HG03064 (cell line): Measurements from ENCODE around the gene TRMT2A.
"Not testable (repeated sequence)": the region's sequence is repeated elsewhere in the genome, so short reads cannot be mapped to it uniquely, and the experiment has no call there.

ENCODE experiments used
- ATAC-seq: cut with Tn5 transposase; IDR thresholded peaks from one replicate; pipeline ENCODE4 v1.9.1; 2021; ENCODE audit warnings: low read depth; ENCODE audit not compliant: unreplicated experiment

The TRMT2A gene

DNA sequence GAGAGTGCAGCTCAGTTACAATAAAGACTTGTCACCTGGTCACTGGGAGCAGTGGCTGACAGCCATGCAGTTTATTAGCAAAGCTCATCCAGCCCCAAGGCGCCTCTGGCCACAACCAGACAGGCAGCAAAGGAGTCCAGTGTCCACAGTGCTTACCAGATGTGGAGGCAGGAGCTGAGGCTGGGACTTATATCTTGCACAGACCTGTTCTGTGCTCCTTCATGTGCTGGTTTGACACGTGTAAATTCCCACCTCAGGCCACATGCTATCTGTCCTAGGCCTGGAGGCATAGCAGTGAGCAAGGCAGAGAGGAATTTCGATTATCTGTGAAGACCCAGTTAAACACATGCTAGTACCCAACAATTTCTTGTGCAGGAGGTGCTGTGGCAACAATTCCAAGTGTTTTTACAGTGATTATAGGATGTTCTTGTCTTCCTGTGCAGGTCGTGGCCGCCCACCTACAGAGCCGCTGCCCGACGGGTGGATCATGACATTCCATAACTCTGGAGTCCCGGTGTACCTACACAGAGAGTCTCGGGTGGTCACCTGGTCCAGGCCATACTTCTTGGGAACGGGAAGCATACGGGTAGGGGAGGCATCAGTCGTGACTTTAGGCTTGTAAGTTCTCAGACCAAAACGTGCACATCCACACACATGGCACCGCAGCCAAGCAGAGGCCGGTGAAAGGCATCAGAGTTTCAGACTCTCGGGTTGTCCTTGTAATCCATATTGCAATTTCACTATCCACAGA, 27.6 kb downstream of the TRMT2A start:
- ATAC-seq = no peak

DNA sequence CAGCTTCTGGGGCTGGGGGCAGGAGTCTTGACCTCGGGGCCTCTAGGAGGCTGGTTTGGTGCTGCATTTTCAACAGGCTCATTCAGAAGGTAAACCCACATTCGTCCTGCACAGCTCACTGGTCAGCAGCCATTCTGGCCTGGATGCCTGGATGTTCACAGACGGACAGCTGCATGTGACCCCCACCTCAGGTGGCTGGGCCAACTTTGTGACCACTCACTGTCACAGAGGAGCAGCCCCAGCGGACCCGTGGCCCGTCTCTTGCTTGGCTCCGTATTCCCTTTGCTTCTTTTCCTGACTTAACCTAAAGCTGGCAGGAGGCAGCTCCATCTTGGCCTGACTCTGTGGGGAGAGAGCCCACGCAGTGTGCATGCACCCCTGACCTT, 28.8 kb downstream of the TRMT2A start:
- ATAC-seq = no peak

DNA sequence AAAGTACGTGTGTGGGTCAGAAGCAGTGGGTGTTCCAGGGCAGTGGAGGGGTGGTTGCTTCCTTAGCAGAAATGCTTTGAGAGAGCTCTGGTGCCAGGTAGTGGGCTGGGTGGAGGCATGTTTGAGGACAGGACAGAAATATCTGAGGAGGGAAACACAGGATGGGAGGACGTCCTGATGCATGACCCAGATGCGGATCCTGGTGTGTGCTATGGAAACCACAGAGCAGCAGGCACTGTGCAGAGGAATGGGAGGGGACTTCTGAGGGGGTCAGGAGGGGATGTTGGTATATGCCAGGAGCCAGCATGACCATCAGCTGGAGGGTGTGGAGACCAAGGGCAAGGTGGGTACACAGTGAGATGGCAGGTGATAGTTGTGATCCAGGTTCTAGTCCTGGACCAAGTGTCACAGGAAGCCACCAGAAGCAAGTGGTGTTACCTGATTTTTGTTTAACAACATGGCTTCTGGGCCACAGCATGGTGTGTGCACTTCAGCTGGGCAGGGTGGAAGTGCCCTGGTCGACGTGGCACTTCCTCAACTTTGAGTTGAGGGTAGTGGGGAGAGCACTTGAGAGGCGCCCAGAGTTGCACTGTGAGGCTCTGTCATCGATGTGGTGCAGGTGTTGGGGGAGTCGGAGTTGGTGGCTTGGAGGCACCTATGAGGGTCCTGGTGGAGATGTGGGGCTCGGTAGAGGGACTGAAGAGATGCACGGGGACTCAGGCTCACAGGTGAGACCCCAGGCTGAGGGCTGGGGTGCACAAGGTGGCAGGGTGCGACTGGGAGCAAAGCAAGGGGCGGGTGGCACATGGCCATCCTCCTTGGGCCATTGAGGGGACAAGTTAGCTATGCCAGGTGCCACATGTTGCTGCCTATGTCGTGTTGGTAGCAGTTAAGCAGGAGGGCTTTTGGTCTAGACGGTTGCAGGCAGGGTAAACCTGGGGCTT, 29.4 kb downstream of the TRMT2A start:
- ATAC-seq = no peak

DNA sequence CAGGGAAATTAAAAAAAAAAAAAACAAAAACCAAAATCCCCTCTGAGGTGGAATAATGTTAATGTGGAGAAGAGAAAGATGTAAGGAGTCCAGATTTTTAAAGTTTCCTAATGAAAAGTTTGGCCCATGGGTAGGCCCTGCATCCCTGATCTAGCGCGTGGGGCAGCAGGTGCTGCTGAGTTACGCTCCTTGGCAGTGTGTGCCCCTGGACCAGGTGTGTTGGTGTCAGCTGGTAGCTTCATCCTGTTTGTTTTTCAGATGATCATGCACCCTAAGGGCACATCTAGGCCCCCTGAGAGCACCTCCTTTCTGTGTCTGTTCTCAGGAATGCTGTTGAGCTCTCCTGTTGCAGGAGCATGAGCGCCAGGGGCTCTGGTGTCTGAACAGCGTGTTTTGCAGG, 30.3 kb downstream of the TRMT2A start:
- no peak for ATAC-seq

DNA sequence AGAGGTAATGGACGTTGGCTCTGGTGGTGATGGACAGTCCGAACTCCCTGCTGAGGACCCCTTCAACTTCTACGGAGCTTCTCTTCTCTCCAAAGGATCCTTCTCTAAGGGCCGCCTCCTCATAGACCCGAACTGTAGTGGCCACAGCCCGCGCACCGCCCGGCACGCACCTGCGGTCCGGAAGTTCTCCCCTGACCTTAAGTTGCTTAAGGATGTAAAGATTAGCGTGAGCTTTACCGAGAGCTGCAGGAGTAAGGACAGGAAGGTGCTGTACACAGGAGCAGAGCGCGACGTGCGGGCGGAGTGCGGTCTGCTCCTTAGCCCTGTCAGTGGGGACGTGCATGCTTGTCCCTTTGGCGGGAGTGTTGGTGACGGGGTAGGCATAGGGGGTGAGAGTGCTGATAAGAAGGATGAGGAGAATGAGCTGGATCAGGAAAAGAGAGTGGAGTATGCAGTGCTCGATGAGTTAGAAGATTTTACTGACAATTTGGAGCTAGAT, 30.9 kb downstream of the TRMT2A start:
- no peak for ATAC-seq

DNA sequence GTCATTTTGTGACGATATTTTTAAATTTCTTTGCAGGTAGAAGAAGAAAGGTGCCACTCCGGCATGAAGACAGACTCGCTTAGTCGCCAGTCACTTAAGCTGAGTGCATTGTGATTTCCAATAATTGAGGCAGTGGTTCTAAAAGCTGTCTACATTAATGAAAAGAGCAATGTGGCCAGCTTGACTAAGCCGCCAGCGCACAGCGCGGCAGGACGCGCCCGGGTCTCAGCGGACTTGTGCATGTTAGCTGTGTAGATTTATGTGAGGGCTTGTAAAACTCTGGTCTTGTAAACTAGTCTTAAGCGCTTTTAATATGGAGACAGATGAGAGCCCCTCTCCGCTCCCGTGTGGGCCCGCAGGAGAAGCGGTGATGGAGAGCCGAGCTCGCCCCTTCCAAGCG, 31.4 kb downstream of the TRMT2A start:
- no peak for ATAC-seq

DNA sequence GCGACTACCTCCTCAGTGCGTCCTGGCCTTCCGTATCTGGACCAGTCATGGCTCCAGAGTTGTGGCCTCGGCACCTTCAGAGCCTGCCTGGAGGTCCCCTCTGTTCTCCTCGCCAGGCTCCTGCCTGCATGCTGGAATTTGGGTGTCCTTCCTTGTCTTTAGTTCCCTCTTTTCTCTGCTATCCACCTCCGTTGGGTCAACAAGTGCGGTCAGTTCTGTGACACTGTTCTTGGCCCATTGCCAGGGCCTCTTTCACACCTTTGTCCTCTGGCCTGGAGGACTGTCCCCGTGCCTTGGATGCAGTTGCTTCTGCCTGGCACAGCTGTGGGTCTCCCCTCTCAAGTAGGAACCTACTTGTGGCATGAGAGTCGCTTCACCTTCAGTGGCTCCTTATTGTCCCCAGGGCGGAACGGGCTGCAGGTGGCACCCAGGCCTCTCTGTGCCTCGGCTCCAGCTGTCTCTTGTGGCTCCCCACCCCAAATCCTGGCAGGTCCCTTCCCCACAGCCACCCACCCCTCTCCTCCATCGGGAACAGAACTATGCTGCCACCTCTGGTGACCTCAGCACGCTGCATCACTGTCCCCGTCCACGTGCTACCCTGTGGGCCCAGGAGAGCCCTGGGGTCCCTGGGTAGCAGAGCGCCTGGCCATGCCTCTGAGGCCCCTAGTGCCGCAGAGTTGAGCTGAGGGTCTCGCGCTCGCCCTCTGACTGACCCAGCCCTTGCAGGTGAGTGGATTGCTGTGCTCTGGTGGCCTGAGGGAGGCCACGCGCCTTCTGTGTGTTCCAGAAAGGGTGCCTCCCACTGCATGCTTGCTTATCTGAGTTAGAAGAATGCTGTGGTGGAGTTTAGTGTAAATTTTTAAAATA, 32.2 kb downstream of the TRMT2A start:
- ATAC-seq = no peak

DNA sequence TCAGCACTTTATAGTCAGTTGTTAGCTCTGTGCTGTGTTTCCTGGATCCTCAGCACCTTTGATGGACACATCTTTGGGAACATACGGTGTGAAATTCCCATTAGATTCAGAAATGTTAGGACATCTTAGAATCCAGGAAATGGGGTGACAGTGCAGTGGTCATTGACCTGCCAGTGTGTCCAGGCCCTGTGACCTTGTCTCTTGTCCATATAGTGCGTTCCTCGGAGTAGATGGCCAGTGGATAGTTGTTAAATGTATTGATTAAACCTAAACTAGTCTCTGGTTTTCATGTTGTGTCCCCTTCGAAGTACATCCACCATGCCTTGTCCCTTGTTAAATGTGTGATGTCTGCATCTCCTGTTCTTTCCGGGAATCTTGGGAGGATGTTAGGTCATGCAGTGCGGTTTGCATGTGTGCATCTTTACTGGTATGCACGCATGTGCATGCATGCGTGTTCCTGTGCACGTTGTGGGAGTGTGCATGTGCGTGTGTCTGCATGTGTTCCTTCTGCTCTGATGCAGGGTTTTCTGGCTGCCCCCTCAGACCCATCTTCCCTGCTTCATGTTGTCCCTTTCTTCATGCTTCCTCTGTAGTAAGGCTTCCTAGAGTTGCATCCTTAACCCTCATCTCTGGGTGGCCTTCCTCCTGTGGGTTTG, 33.0 kb downstream of the TRMT2A start:
- no peak for ATAC-seq

DNA sequence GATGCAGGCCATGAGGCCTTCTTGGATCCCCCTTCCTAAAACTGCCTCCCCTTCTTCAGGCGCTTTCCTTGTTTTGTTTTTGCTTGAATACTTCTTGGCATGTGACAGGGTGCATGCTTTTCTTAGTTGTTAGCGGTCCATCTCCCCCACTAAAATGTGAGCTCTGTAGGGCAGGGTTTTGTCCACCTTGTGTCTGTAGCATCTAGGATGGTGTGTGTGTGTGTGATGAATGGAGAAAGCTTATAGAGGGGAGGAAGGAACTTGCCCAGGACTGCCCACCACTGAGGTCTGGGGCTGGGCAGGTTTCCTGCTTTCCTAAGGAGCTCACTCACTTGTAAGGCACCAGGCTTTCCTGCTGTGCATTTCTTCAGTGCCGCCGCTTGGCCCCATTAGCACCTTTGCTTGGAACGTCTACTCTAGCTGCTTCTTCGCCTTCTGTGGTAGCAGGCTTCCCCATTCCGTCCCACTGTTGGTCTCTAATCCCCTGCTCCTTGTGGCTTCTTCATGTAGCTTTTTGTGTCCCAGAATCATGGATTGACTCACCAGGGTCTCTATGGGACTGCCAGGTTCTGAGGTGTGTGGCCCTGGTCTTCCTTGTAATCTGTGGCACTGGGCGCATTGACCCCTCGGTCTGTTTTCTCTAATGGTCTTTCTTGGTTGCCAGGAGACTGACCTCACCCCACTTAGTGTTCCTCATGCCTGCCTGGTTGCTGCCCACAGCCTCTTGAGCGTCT, 33.7 kb downstream of the TRMT2A start:
- no peak for ATAC-seq

DNA sequence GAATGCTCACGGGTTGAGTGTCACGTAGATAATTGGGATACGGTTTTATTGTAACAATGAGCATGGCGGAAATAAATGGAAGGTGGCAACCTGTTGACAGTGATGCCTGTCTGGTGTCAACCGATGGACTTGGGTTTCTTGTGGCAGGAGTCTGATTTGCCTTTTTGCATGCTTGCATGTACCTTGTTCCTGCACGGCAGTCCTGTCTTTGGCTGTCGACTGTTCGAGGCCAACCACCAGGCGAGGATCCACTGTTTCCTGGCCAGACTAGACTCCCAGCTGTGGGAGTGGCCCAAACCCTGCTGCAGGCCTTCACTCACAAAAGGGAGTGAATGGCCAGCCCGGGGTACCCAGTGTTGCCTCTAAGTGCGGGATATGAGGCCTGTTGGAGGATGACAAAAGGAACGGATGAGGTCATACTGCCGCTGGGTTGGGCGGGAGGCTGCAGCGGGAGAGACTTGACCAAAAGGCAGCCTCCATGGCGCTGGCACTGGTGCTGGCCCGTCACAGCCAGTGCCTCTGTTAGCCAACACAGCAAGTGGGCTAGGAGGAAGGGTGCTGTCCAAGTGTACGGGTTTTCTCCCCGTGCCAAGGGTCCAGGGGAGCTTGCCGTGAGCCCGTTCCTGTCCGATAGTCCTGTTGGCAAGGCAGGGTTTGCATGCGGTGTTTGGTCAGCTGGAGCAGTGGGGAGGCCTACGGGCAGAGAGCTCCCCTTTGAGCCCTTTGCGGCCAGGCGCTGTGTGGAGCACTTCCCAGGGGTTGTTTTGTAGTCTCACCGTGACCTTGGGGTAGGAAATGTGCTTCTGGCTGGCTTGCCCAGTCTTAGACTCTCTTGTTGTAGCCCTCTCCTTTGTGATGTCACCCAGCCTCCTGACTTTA, 36.0 kb downstream of the TRMT2A start:
- ATAC-seq = no peak

DNA sequence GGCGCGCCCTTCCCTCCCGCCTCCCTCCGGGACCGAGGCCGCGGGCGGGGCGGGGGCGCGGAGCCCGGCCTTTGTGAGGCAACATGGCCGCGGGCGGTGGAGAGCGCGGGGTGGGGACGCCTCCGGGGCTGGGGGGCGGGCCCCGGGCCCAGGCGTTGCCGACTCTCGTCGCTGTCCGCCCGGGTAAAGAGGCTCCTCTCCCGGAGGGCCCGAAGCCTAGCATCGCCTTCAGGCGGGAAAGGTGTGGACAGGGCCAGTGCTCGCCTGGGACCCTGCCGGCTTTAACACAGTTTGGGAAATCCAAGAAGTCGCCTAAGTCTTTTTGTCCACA, 36.6 kb downstream of the TRMT2A start:
- peak; percentile 53 for ATAC-seq

DNA sequence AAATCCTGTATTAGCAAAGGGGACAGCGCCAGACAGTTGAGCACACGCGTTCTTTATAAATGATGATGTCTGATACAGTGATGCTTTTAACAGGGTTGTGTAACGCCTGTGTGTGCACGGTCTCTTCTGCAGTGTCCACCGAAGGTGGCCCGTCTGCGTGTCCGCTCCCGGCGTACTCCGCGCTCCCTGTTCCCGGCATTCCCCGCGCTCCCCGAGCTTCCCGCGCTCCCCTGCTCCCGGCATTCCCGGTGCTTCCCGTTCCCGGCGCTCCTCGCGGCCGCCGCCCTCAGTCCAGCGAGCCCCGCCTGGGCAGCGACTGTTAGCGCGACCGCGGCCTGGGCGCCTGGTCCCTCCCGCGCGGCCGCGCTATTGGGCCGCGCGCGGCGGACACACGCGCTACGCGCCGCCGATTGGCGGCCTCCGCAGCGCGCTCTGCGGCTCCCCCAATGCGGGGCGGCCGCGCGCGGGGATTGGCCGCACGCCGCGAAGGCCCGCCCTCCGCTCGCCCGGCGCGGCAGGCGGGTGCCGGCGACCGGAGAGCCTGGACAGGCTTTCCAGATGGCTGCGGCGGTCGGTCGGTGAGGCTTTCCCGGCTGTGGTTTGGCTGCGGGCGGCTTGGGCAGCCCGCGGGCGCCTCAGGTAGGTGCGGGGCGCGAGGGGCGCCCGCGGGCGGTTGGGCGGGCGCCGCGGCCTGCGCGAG, 37.1 kb downstream of the TRMT2A start, which contains the start of gene DGCR8:
Gene DGCR8, plus strand, starts transcription at position 497 of the 700 bp plus-strand sequence. CDS start 5,723 bp downstream, outside the sequence.
- ATAC-seq = peak; percentile 57

DNA sequence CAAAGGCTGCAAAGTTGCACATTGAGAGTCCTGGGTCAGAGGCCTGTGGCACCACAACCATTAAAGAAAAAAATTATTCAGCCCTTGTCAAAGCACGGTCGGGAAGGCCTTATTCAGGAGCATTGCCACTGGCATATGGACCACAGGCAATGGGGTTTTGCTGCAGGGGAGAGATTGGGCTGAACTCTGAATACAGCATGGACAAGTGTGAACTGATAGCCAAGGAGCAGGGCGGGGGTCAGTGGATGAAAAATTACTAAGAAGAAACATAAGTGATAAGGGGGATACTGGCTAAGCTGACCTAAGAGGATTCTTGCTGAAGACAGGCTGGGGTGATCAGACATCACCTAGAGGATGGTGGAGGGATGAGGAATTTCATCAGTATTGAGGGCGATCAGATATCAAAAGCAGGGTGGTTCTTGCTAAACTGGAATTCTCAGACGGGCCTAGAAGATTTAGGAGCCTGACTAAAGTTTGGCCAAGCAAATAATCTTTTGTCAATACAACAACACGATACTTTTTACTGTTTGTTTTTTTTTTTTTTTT, 40.3 kb downstream of the TRMT2A start:
- no peak for ATAC-seq

DNA sequence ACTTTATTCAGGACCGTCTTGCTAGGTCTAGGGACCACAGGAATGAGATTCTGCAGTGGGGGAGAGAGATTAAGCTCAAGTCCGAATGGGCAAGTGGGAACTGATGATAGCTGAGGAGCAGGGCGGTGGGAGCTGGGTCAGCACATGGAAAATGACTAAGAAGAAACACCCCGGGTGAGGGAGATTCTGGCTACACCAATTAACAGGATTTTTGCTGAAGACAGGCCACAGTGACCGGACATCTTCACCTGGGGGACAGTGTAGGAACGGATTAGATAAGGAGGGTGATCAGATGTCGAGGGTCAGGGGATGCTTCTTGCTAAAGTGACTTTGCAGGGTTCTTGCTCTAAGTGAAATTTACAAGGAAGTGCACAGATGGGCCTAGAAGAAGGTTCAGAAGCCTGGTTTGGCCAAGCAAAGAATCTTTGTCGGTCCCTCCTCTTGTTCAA, 45.5 kb downstream of the TRMT2A start:
- no peak for ATAC-seq

DNA sequence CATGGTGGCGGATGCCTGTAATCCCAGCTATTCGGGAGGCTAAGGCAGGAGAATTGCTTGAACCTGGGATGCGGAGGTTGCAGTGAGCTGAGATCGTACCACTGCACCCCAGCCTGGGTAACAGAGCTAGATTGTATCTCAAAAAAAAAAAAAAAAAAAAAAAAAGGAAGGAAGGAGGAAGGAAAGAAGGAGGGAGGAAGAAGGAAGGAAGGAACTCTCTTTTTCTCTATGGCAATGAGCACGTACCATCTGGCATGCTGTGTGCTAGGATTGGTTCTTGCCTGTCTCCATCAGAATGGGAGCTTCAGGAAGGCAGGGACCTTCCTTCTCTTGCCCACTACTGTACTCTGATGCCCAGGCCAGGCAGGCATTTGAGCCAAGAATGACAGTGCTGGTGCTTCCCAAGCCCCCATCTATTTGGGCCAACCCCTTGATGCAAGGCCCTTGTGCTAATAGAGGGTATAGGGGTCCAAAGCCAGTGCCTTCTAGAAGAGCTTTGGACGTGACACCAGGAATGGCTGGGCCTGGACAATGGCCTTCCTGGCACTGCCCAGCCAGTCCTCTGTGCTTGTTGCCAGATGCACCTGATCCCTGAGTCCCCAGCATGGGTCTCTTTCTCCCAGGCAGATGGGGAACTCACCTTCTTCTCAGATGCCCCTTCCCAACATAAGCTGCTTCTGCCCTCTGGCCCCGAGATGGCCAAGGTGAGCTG, 47.5 kb downstream of the TRMT2A start:
- no peak for ATAC-seq

DNA sequence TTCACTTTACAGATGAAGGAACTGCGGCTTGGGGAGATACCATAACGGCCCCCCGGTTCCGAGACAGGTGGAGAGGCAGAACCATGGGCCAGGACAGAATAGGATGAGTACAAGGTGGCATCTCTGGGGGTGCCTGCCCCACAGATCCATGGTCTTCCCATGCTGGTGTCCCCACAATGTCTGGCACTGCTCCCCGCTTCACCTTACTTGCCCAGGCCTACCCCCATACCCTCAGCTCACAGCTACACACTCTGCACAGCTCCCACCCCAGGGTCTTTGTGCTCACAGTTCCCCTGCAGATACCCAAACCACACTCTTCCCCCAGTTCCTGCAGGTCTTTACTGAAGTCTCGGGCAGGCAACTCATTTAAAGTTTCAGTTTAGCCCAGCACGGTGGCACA, 48.4 kb downstream of the TRMT2A start:
- ATAC-seq = no peak

DNA sequence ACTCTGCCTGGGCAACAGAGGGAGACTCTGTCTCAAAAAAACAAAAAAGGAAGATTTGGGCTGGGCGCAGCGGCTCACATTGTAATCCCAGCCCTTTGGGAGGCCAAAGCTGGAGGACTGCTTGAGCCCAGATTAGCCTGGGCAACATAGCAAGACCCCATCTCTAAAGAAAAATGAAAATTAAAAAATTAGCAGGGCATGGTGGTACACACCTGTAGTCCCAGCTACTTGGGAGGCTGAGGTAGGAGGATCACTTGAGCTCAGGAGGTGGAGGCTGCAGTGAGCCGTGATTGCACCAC, 49.7 kb downstream of the TRMT2A start:
- not testable (repeated sequence) for ATAC-seq
